Neuronal stem cell (in vitro differentiated cells): ENCODE results near the gene MITF.

ENCODE experiments used
- DNase-seq: peaks from one replicate; pipeline ENCODE4 v3.0.0-alpha.2; 2013; ENCODE audit warnings: low spot score
- H2AFZ ChIP-seq: one replicate; pipeline ENCODE4 v1.6.1; 2013; ENCODE audit warnings: mild to moderate bottlenecking, low read length, inconsistent platforms
- H2AK5ac ChIP-seq: 2 replicates; pipeline ENCODE4 v1.6.1; 2013; ENCODE audit warnings: low read depth, mild to moderate bottlenecking, inconsistent platforms, low read length, moderate library complexity, mixed read lengths
- H2BK120ac ChIP-seq: 2 replicates; pipeline ENCODE4 v1.6.1; 2013; ENCODE audit warnings: low read depth, mild to moderate bottlenecking, inconsistent platforms, low read length, moderate library complexity, mixed read lengths
- H2BK12ac ChIP-seq: one replicate; pipeline ENCODE4 v1.6.1; 2013; ENCODE audit warnings: low read length, inconsistent platforms
- H2BK15ac ChIP-seq: 2 replicates; pipeline ENCODE4 v1.6.1; 2013; ENCODE audit warnings: mild to moderate bottlenecking, low read length, inconsistent platforms, mixed read lengths
- H2BK5ac ChIP-seq: one replicate; pipeline ENCODE4 v1.6.1; 2013; ENCODE audit warnings: inconsistent platforms, mild to moderate bottlenecking, low read length, moderate library complexity
- H3K14ac ChIP-seq: one replicate; pipeline ENCODE4 v1.6.1; 2013; ENCODE audit warnings: low read length, inconsistent platforms
- H3K18ac ChIP-seq: 2 replicates; pipeline ENCODE4 v1.6.1; 2013; ENCODE audit warnings: low read length, inconsistent platforms
- H3K23ac ChIP-seq: 2 replicates; pipeline ENCODE4 v1.6.1; 2013; ENCODE audit warnings: low read depth, mild to moderate bottlenecking, mixed read lengths, low read length, inconsistent platforms; ENCODE audit not compliant: poor library complexity
- H3K27ac ChIP-seq: replicated peaks from 3 replicates; pipeline ENCODE4 v1.5.1; 2013; ENCODE audit warnings: low read length, inconsistent platforms
- H3K27me3 ChIP-seq, 3 experiments: 2 replicates each; pipeline ENCODE4 v1.6.1; 2013; ENCODE audit warnings: low read length in 3 of 3, mild to moderate bottlenecking in 2 of 3, inconsistent platforms in 1 of 3, low read depth in 1 of 3, mixed read lengths in 1 of 3, moderate library complexity in 1 of 3; ENCODE audit not compliant: control insufficient read depth in 3 of 3, insufficient read depth in 3 of 3
- H3K36me3 ChIP-seq, 2 donors: replicated peaks in 1 of 2; 2 replicates each; pipeline ENCODE4 v1.6.1; 2013; ENCODE audit warnings: low read length in 2 of 2; ENCODE audit not compliant: control insufficient read depth in 2 of 2, insufficient read depth in 2 of 2
- H3K4ac ChIP-seq: 2 replicates; pipeline ENCODE4 v1.6.1; 2013; ENCODE audit warnings: inconsistent platforms, mild to moderate bottlenecking, low read length, moderate library complexity
- H3K4me1 ChIP-seq, 2 donors: 1 replicate in 1 of 2; 2 replicates in 1 of 2; pipeline ENCODE4 v1.6.1; 2013; ENCODE audit warnings: low read length in 2 of 2, low read depth in 1 of 2; ENCODE audit not compliant: control insufficient read depth in 2 of 2, insufficient read depth in 1 of 2
- H3K4me2 ChIP-seq: one replicate; pipeline ENCODE4 v1.6.1; 2013; ENCODE audit warnings: mild to moderate bottlenecking, low read length, inconsistent platforms; ENCODE audit not compliant: insufficient read depth, poor library complexity, severe bottlenecking
- H3K4me3 ChIP-seq, 2 donors: 2 replicates each; pipeline ENCODE4 v1.5.1; 2013; ENCODE audit warnings: low read length in 2 of 2, mild to moderate bottlenecking in 2 of 2, inconsistent platforms in 1 of 2, moderate library complexity in 1 of 2
- H3K79me1 ChIP-seq: one replicate; pipeline ENCODE4 v1.6.1; 2013; ENCODE audit warnings: low read depth, mild to moderate bottlenecking, inconsistent platforms, low read length, moderate library complexity
- H3K9ac ChIP-seq: one replicate; pipeline ENCODE4 v1.6.1; 2013; ENCODE audit warnings: mild to moderate bottlenecking, low read depth, low read length, inconsistent platforms; ENCODE audit not compliant: poor library complexity
- H3K9me3 ChIP-seq, 2 donors: replicated peaks in 1 of 2; 2 replicates each; pipeline versions ENCODE3 to v1.6.1; 2013; ENCODE audit warnings: low read length in 2 of 2, mild to moderate bottlenecking in 2 of 2, inconsistent platforms in 1 of 2, low read depth in 1 of 2, mixed read lengths in 1 of 2, moderate library complexity in 1 of 2; ENCODE audit not compliant: control insufficient read depth in 2 of 2, insufficient read depth in 1 of 2
- H4K8ac ChIP-seq: one replicate; pipeline ENCODE4 v1.6.1; 2013; ENCODE audit warnings: low read depth, mild to moderate bottlenecking, inconsistent platforms, low read length, moderate library complexity
- H4K91ac ChIP-seq: one replicate; pipeline ENCODE4 v1.6.1; 2013; ENCODE audit warnings: low read length, low read depth, mild to moderate bottlenecking, inconsistent platforms; ENCODE audit not compliant: poor library complexity
- WGBS, 2 donors: extraction: QIAGEN DNeasy Blood & Tissue Kit; methylation state at CpG; one replicate each; pipeline ENCODE4 v1.1.7; 2013; ENCODE audit warnings: missing lambda C conversion rate in 2 of 2, mixed read lengths in 1 of 2; ENCODE audit not compliant: insufficient read length in 2 of 2, insufficient replicate concordance in 1 of 2; ENCODE audit errors: extremely low coverage in 2 of 2; 5-methylcytosine and 5-hydroxymethylcytosine counted together

MITF gene

DNA sequence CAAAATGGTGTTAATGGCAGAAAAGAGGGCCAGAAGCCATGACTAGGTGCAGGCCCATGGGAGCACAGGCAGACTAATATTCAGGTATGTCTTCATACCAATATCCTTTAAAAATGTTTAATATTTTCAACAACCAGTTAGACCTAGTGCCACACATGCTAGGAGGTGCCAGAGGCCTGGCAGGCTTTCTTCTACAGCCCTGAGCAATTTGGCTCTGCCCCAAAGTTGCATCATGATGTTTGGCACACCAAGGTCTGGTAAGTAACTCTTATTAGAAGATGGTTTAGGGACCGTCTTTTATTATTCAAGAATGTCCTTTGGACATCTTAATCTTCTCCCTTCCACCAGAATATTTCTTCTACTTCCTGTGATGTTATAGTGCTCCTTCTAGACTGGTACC lies 34.8 kb downstream of the MITF start:
- H3K4me1 ChIP-seq, result no peaks in the 10 kb centered on the region
- no peak overlapping the region for H4K91ac ChIP-seq
- DNase-seq, result no peak
- no peaks in the 10 kb centered on the region for H3K9me3 ChIP-seq
- H4K8ac ChIP-seq, result no peak overlapping the region
- H3K9ac ChIP-seq, result no peak overlapping the region
- H3K18ac ChIP-seq, result no peak overlapping the region
- no peak overlapping the region for H2AFZ ChIP-seq
- no peak overlapping the region for H2BK5ac ChIP-seq
- no peaks in the 10 kb centered on the region for H3K79me1 ChIP-seq
- H2BK12ac ChIP-seq, result no peak overlapping the region
- no peak overlapping the region for H2BK120ac ChIP-seq
- no peak overlapping the region for H3K4me2 ChIP-seq
- no peak overlapping the region for H2BK15ac ChIP-seq
- H2AK5ac ChIP-seq, result no peak overlapping the region
- no peak overlapping the region for H3K23ac ChIP-seq
- no peak overlapping the region for H3K4me3 ChIP-seq
- H3K27ac ChIP-seq, result no peak overlapping the region
- no peaks in the 10 kb centered on the region for H3K36me3 ChIP-seq
- H3K27me3 ChIP-seq, result no peaks in the 10 kb centered on the region
- no peak overlapping the region for H3K4ac ChIP-seq
- H3K14ac ChIP-seq, result no peak overlapping the region
- no CpG with 5 or more reads among the region's 1 CpG for whole genome bisulfite sequencing, 2 donors

DNA sequence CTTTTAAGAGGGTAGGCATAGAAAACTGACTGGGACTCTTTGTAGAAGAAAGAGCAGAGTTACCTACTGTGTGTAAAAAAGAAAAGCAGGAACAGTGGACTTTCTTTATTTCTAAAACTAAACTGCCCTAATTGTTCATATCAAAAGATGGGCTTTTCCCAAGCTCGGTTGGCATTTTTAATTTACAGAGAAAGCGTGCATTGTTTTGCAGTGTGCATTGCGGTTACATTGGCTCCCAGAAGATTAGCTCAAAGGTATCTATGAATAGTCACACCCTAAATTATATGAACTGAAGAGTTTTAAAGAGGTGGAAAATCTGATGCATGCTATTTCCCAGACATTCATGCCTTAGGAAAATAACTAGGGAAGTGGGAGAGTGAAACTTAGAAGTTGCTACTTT lies 36.5 kb downstream of the MITF start:
- Histone ChIP-seq H3K18ac (no peak overlapping the region), H3K27me3 (no peaks in the 10 kb centered on the region), H3K9ac (no peak overlapping the region), H2BK120ac (no peak overlapping the region), H4K91ac (no peak overlapping the region), H3K14ac (no peak overlapping the region), H3K36me3 (no peaks in the 10 kb centered on the region), H2BK5ac (no peak overlapping the region), H2AK5ac (no peak overlapping the region), H2BK12ac (no peak overlapping the region), H3K79me1 (no peaks in the 10 kb centered on the region), H3K4me3 (no peak overlapping the region), H2AFZ (no peak overlapping the region), H2BK15ac (no peak overlapping the region), H4K8ac (no peak overlapping the region), H3K4me2 (no peak overlapping the region), H3K27ac (no peak overlapping the region), H3K23ac (no peak overlapping the region), H3K4me1 (no peaks in the 10 kb centered on the region), H3K9me3 (no peaks in the 10 kb centered on the region), H3K4ac (no peak overlapping the region)
- DNase-seq, result no peak
- no CpG with 5 or more reads among the region's 3 CpGs for WGBS, 2 donors

DNA sequence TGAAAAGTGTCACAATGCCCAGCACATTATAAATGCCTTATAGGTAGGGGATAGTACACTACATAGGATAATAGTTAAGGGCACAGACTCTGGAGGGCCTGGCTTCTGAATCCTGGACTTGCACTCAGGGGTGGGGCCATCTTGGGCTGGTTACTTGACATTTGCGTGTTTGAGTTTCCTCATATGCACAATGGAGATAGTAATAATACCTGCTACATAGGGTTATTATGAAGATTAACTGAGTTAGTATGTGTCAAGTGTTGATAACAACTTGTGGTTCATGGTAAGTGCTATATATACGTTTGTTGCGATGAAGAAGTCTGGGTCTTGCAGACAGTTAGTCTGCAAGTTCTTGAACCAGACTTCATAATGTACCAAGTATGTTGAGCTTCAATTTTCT lies 37.0 kb downstream of the MITF start:
- no peaks in the 10 kb centered on the region for H3K27me3 ChIP-seq
- H2BK12ac ChIP-seq, result no peak overlapping the region
- H3K79me1 ChIP-seq, result no peaks in the 10 kb centered on the region
- no peak overlapping the region for H3K4me2 ChIP-seq
- H3K4me3 ChIP-seq, result no peak overlapping the region
- H3K14ac ChIP-seq, result no peak overlapping the region
- no CpG with 5 or more reads among the region's 3 CpGs for WGBS, 2 donors
- no peaks in the 10 kb centered on the region for H3K4me1 ChIP-seq
- no peak overlapping the region for H4K8ac ChIP-seq
- no peak overlapping the region for H2AFZ ChIP-seq
- no peak overlapping the region for H3K18ac ChIP-seq
- DNase-seq, result no peak
- no peak overlapping the region for H3K27ac ChIP-seq
- no peak overlapping the region for H2BK15ac ChIP-seq
- H3K23ac ChIP-seq, result no peak overlapping the region
- H2BK120ac ChIP-seq, result no peak overlapping the region
- no peak overlapping the region for H3K9ac ChIP-seq
- H2BK5ac ChIP-seq, result no peak overlapping the region
- no peaks in the 10 kb centered on the region for H3K9me3 ChIP-seq
- H2AK5ac ChIP-seq, result no peak overlapping the region
- H4K91ac ChIP-seq, result no peak overlapping the region
- H3K36me3 ChIP-seq, result no peaks in the 10 kb centered on the region
- no peak overlapping the region for H3K4ac ChIP-seq

DNA sequence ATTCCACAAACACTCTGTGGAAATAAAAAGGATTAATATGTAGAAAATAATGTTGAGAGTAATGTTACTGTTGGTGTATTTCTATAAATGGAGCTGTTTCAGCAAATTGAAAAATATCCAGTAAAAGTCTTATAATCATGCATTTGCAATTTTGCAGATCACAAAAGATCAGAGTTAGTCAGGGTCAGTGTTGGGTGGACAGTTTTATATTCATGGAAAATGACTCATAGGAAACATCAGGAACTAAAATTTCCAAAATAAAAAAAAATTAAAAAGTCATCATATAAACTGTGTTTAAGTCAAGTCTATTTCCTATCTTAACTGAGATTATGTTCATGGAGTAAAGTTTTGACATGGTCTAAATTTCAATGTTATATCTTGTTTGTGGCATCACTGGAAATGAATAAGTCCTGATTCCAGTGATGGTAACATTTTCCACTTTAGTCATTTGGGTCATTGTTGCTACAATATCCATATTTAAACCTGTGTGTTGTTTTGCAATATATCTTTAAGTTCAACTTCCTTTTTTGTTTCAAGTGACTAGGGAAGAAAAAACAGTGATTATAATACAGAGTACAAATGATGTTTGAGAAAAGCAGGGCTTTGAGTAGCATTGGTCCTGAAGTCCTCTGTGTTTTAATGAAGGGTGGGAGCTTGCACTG lies 37.8 kb downstream of the MITF start:
- no peak for DNase-seq
- no peak overlapping the region for H3K27ac ChIP-seq

More for the DNA sequence above, 37.8 kb downstream of the MITF start:
- no peaks in the 10 kb centered on the region for H3K79me1 ChIP-seq
- H3K4ac ChIP-seq, result no peak overlapping the region
- no peak overlapping the region for H4K8ac ChIP-seq
- no peak overlapping the region for H3K14ac ChIP-seq
- H3K9me3 ChIP-seq, result no peaks in the 10 kb centered on the region
- no peak overlapping the region for H3K23ac ChIP-seq
- H3K4me2 ChIP-seq, result no peak overlapping the region
- no peaks in the 10 kb centered on the region for H3K4me1 ChIP-seq
- no peak overlapping the region for H2BK120ac ChIP-seq
- H2BK15ac ChIP-seq, result no peak overlapping the region
- H3K27me3 ChIP-seq, result no peaks in the 10 kb centered on the region
- H2AFZ ChIP-seq, result no peak overlapping the region
- H4K91ac ChIP-seq, result no peak overlapping the region
- H3K18ac ChIP-seq, result no peak overlapping the region
- no peaks in the 10 kb centered on the region for H3K36me3 ChIP-seq
- no peak overlapping the region for H2AK5ac ChIP-seq
- H3K4me3 ChIP-seq, result no peak overlapping the region
- no peak overlapping the region for H2BK5ac ChIP-seq
- H2BK12ac ChIP-seq, result no peak overlapping the region
- no peak overlapping the region for H3K9ac ChIP-seq
